ENCODE measurements around the gene SUPT3H.

SUPT3H gene

GRCh38 chr6:44795326-44795725 lies 582.4 kb downstream of the SUPT3H start:
- H3K4me3 ChIP-seq (ENCODE audit: low read depth, low read length), result no peak overlapping the region
- no peak for TF ChIP-seq CTCF (IDR thresholded peaks at IDR 0.05; ENCODE audit: low read depth, low read length, missing control alignments)
- in situ Hi-C loops (cut with HindIII; ENCODE audit: low sequenced_read_pairs), result no loop called here
- no peak for DNase-seq (ENCODE audit: low read depth)

GRCh38 chr6:44789806-44790205 lies 587.9 kb downstream of the SUPT3H start:
- TF ChIP-seq CTCF (IDR thresholded peaks at IDR 0.05; ENCODE audit: low read depth, low read length, missing control alignments), result no peak
- no peak for DNase-seq (ENCODE audit: low read depth)
- in situ Hi-C loops (cut with HindIII; ENCODE audit: low sequenced_read_pairs), result no loop called here

GRCh38 chr6:44789061-44789460 lies 588.7 kb downstream of the SUPT3H start:
- no peak for DNase-seq (ENCODE audit: low read depth)
- no peak overlapping the region for H3K4me3 ChIP-seq (ENCODE audit: low read depth, low read length)
- TF ChIP-seq CTCF (IDR thresholded peaks at IDR 0.05; ENCODE audit: low read depth, low read length, missing control alignments), result no peak
- in situ Hi-C loops (cut with HindIII; ENCODE audit: low sequenced_read_pairs), result no loop called here

More at GRCh38 chr6:44789806-44790205, 587.9 kb downstream of the SUPT3H start:
- H3K4me3 ChIP-seq (ENCODE audit: low read depth, low read length), result no peak overlapping the region

GRCh38 chr6:44788387-44788981 lies 589.2 kb downstream of the SUPT3H start:
- in situ Hi-C loops (cut with HindIII; ENCODE audit: low sequenced_read_pairs), result no loop called here
- no peak for TF ChIP-seq CTCF (IDR thresholded peaks at IDR 0.05; ENCODE audit: low read depth, low read length, missing control alignments)

GRCh38 chr6:44787254-44787834 lies 590.4 kb downstream of the SUPT3H start:
- TF ChIP-seq CTCF (IDR thresholded peaks at IDR 0.05; ENCODE audit: low read depth, low read length, missing control alignments), result no peak
- no peak overlapping the region for H3K4me3 ChIP-seq (ENCODE audit: low read depth, low read length)
- DNase-seq (ENCODE audit: low read depth), result no peak
- in situ Hi-C loops (cut with HindIII; ENCODE audit: low sequenced_read_pairs), result no loop called here

More at GRCh38 chr6:44788387-44788981, 589.2 kb downstream of the SUPT3H start:
- DNase-seq (ENCODE audit: low read depth), result no peak
- no peak overlapping the region for H3K4me3 ChIP-seq (ENCODE audit: low read depth, low read length)

- H3K4me3 ChIP-seq (ENCODE audit: low read depth, low read length), result no peak overlapping the region
- in situ Hi-C loops (cut with HindIII; ENCODE audit: low sequenced_read_pairs), result no loop called here
- no peak for DNase-seq (ENCODE audit: low read depth)
- no peak for TF ChIP-seq CTCF (IDR thresholded peaks at IDR 0.05; ENCODE audit: low read depth, low read length, missing control alignments)
Measured at GRCh38 chr6:44785130-44785529, 592.6 kb downstream of the SUPT3H start.

Data from astrocyte of the cerebellum (primary cell).